ENCODE results near the gene LRFN5. TPM values are rescaled to one million over a fixed set of nuclear protein-coding genes. Genes with fewer than 3 reads are reported as not detected.

The LRFN5 gene
- polyA plus RNA-seq, 1 of the 3 experiments (the other 2 are of a cell fraction) = not detected

GRCh38 chr14:41570415-41571155 lies 36.1 kb upstream of the LRFN5 start:
- POLR2A ChIA-PET = no interaction called here
- WGBS (ENCODE audit: low lambda C conversion rate) = 2% methylated on average over 5 of the region's 5 CpGs

More at GRCh38 chr14:41570415-41571155, 36.1 kb upstream of the LRFN5 start:
- Histone ChIP-seq H2AFZ (ENCODE audit: low read depth) (no peak overlapping the region), H3K79me2 (ENCODE audit: insufficient read depth) (no peaks in the 10 kb centered on the region), H3K4me2 (no peak overlapping the region), H3K4me1 (ENCODE audit: control insufficient read depth in 1 of 2, insufficient read depth in 2 of 2, low read depth in 1 of 2, low read length in 1 of 2) (no peaks in the 10 kb centered on the region), H3K4me3 (ENCODE audit: low read depth in 2 of 2, low read length in 1 of 2) (no peak overlapping the region), H3K27me3 (ENCODE audit: insufficient read depth) (no peaks in the 10 kb centered on the region), H3K36me3 (replicated peaks in 1 of 2; ENCODE audit: control insufficient read depth in 1 of 2, insufficient read depth in 2 of 2, low read length in 1 of 2) (no peaks in the 10 kb centered on the region), H3F3A (replicated peaks; ENCODE audit: insufficient read depth) (no peaks in the 10 kb centered on the region), H3K9me2 (no peaks in the 10 kb centered on the region), H4K20me1 (ENCODE audit: insufficient read depth) (no peaks in the 10 kb centered on the region), H3K27ac (ENCODE audit: low read depth in 2 of 2, low read length in 1 of 2) (no peak overlapping the region), H3K9ac (no peak overlapping the region), H3K9me3 (no peaks in the 10 kb centered on the region)
- TF ChIP-seq SMC3 (IDR thresholded peaks at IDR 0.05; ENCODE audit: low read depth, low read length) (no peak), RFX5 (IDR thresholded peaks at IDR 0.05; ENCODE audit: low read length) (no peak), IRF3 (IDR thresholded peaks at IDR 0.05; ENCODE audit: low read depth, low read length) (no peak), TCF12 (IDR thresholded peaks at IDR 0.05) (no peak), USF1 (IDR thresholded peaks at IDR 0.05; ENCODE audit: borderline replicate concordance, low read depth) (no peak), MAX (IDR thresholded peaks at IDR 0.05; ENCODE audit: low read depth) (no peak), CHD2 (IDR thresholded peaks at IDR 0.05; ENCODE audit: low read length, partially characterized antibody) (no peak), RCOR1 (IDR thresholded peaks at IDR 0.05; ENCODE audit: low read length) (no peak), NFIC (IDR thresholded peaks at IDR 0.05; ENCODE audit: borderline replicate concordance) (no peak), ELF1 (IDR thresholded peaks at IDR 0.05) (no peak), SIN3A (IDR thresholded peaks at IDR 0.05; ENCODE audit: borderline replicate concordance, low read depth, low read length) (no peak), REST (IDR thresholded peaks at IDR 0.05; ENCODE audit: low read depth, low read length) (no peak)
- CTCF ChIA-PET = no interaction called here
- no peak for DNase-seq

Data from SK-N-SH (cell line).